NT2/D1 (cell line): ENCODE data around the gene RABGGTB.

ENCODE experiments used
- SUZ12 ChIP-seq: IDR thresholded peaks from 2 replicates; pipeline ENCODE4 v1.6.1; 2011; ENCODE audit not compliant: insufficient read length, insufficient read depth; ENCODE audit errors: extremely low read depth
- YY1 ChIP-seq: IDR thresholded peaks from 2 replicates; pipeline ENCODE4 v1.6.1; 2011; ENCODE audit not compliant: insufficient read length, insufficient read depth
- ZNF274 ChIP-seq: IDR thresholded peaks from 2 replicates; pipeline ENCODE4 v1.6.1; 2011; ENCODE audit warnings: mild to moderate bottlenecking, low read depth, low read length

- TF ChIP-seq ZNF274 (no peak), YY1 (no peak), SUZ12 (no peak)
These were observed 14.1 kb upstream of the RABGGTB start for GRCh38 chr1:75771978-75772377.
